HEK293 (cell line): ENCODE data around the gene C20orf96.

Experiments used
- CTCF ChIA-PET: fragments of 350-600 bp; formaldehyde crosslinking; extraction: SDS; loops from one replicate; lab custom pipeline; 2021; ENCODE audit warnings: antibody characterized with exemption; lab: Yijun Ruan, JAX
- POLR2A ChIA-PET: fragments of 300-600 bp; formaldehyde crosslinking; extraction: SDS; loops from one replicate; lab custom pipeline; 2020; ENCODE audit warnings: antibody characterized with exemption, inconsistent platforms; lab: Yijun Ruan, JAX
- H3K27ac ChIP-seq: fragments of 200-500 bp; sonication (Bioruptor generic); 2 replicates; pipeline ENCODE4 v1.5.1; 2014; ENCODE audit warnings: low read depth, low read length, control low read depth, inconsistent platforms; ENCODE audit errors: extremely low read depth
- H3K36me3 ChIP-seq, 2 experiments: fragments of 200-500 bp in 1 of 2; sonication (Bioruptor generic) in 1 of 2; 1 replicate in 1 of 2; 2 replicates in 1 of 2; pipeline ENCODE4 v1.5.1; 2014 to 2017; ENCODE audit warnings: inconsistent platforms in 2 of 2, low read length in 2 of 2; ENCODE audit not compliant: control insufficient read depth in 2 of 2, insufficient read depth in 1 of 2
- H3K4me1 ChIP-seq: fragments of 200-500 bp; sonication (Bioruptor generic); 2 replicates; pipeline ENCODE4 v1.5.1; 2014; ENCODE audit warnings: mild to moderate bottlenecking, low read length, inconsistent platforms; ENCODE audit not compliant: control insufficient read depth, insufficient read depth
- H3K4me3 ChIP-seq: 2 replicates; pipeline ENCODE4 v1.5.1; 2011; ENCODE audit warnings: low read depth, mild to moderate bottlenecking, control low read depth, low read length, moderate library complexity
- H3K9me3 ChIP-seq: fragments of 200-500 bp; sonication (Bioruptor generic); 2 replicates; pipeline ENCODE4 v1.5.1; 2014; ENCODE audit warnings: low read depth, low read length, inconsistent platforms; ENCODE audit not compliant: control insufficient read depth, insufficient read depth
- FEZF1 ChIP-seq: fragments of 450-650 bp; formaldehyde crosslinking; IDR thresholded peaks from 2 replicates; pipeline ENCODE4 v1.5.1; 2016; ENCODE audit warnings: missing biosample characterization, missing genetic modification characterization
- GLI2 ChIP-seq: fragments of 450-650 bp; formaldehyde crosslinking; IDR thresholded peaks from 2 replicates; pipeline ENCODE4; 2017; ENCODE audit warnings: missing biosample characterization, missing genetic modification characterization, low read depth, borderline replicate concordance
- GLIS1 ChIP-seq: fragments of 450-650 bp; formaldehyde crosslinking; IDR thresholded peaks from 2 replicates; pipeline ENCODE4 v1.5.1; 2016; ENCODE audit warnings: missing biosample characterization, missing genetic modification characterization
- IKZF3 ChIP-seq: fragments of 450-650 bp; IDR thresholded peaks from 2 replicates; pipeline ENCODE4 v1.5.0; 2018; ENCODE audit warnings: missing biosample characterization, mild to moderate bottlenecking, missing genetic modification characterization, moderate library complexity
- SP7 ChIP-seq: fragments of 450-650 bp; formaldehyde crosslinking; IDR thresholded peaks from 2 replicates; pipeline ENCODE4 v1.5.1; 2016; ENCODE audit warnings: missing biosample characterization, missing genetic modification characterization
- TRIM28 ChIP-seq: IDR thresholded peaks from 2 replicates; pipeline ENCODE4 v1.6.1; 2011; ENCODE audit warnings: low read length, control low read depth, borderline replicate concordance
- YY1 ChIP-seq: fragments of 450-650 bp; formaldehyde crosslinking; IDR thresholded peaks from 2 replicates; pipeline ENCODE4 v1.5.1; 2018; ENCODE audit warnings: missing biosample characterization, missing genetic modification characterization
- ZBTB49 ChIP-seq: fragments of 450-650 bp; formaldehyde crosslinking; IDR thresholded peaks from 2 replicates; pipeline ENCODE4 v1.5.1; 2016; ENCODE audit warnings: missing biosample characterization, missing genetic modification characterization, low read depth
- ZBTB6 ChIP-seq: fragments of 450-650 bp; formaldehyde crosslinking; IDR thresholded peaks from 2 replicates; pipeline ENCODE4 v1.5.1; 2017; ENCODE audit warnings: missing biosample characterization, missing genetic modification characterization
- ZIC2 ChIP-seq: fragments of 450-650 bp; formaldehyde crosslinking; IDR thresholded peaks from 2 replicates; pipeline ENCODE4 v1.5.1; 2016; ENCODE audit warnings: missing biosample characterization, missing genetic modification characterization
- ZNF560 ChIP-seq: fragments of 450-650 bp; formaldehyde crosslinking; IDR thresholded peaks from 2 replicates; pipeline ENCODE4 v1.5.1; 2017; ENCODE audit warnings: missing biosample characterization, missing genetic modification characterization, borderline replicate concordance
- ZNF585B ChIP-seq: fragments of 450-650 bp; formaldehyde crosslinking; IDR thresholded peaks from 2 replicates; pipeline ENCODE4 v1.5.1; 2016; ENCODE audit warnings: missing biosample characterization, missing genetic modification characterization
- ZNF600 ChIP-seq: fragments of 450-650 bp; formaldehyde crosslinking; IDR thresholded peaks from 2 replicates; pipeline ENCODE4 v1.5.1; 2016; ENCODE audit warnings: missing biosample characterization, missing genetic modification characterization
- ZNF670 ChIP-seq: fragments of 450-650 bp; formaldehyde crosslinking; IDR thresholded peaks from 2 replicates; pipeline ENCODE4 v1.5.1; 2016; ENCODE audit warnings: missing biosample characterization, missing genetic modification characterization, low read depth
- ZNF830 ChIP-seq: fragments of 450-650 bp; IDR thresholded peaks from 2 replicates; pipeline ENCODE4 v1.5.0; 2018; ENCODE audit warnings: missing biosample characterization, missing genetic modification characterization, low read depth, mild to moderate bottlenecking, moderate library complexity
- TF ChIP-seq, protein P1 (sequence below): fragments of 450-650 bp; IDR thresholded peaks from 2 replicates; pipeline ENCODE4 v1.5.1; 2018; ENCODE audit warnings: missing biosample characterization, mild to moderate bottlenecking, missing genetic modification characterization

Gene C20orf96

GRCh38 chr20:305745-306144 lies 15.2 kb upstream of the C20orf96 start (continued):
- TF ChIP-seq FEZF1: no peak

DNA sequence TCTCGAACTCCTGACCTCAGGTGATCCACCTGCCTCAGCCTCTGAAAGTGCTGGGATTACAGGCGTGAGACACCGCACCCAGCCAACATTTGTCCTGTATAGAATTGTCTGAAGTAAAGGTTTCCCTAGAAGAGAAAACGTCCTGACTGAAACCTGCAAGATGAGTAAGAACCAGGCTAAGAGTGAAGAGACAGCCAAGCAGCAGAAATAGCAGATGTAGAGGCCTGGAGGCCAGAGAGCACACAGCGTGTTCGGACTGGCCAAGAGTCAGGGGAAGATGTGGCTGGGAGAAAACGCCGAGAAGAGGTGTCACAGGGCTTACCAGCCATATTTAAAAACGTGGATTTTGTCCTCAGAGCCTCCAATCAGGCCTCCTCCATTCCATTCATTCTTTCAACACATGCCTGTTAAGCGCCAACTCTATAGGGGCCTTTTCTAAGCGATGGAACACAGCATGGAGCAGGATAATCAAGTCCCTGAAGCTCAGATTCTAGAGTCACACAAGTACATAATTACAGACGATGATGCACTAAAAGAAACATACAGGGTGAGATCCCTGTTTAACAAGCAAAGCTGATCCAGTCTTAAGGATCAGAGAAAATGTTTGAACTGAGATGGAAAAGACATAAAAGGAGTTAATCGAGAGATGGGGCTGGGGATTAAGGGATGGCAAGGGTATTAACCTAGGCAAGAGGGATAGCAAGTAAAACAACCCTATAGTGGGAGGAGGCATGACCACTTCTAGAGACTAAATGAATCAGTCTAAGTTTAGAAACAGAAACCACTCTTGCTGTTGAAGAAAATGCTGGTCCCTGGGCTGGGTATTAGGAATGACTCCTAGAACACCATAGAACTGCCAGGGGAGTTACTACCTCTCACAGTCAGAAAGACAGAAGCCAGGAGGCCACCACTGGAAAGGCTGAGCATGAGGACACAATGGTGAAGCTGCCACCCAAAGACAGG lies 11.6 kb upstream of the C20orf96 start:
- Histone ChIP-seq H3K4me3 (no peak overlapping the region), H3K36me3 (peaks cover 0 to 15% of the 10 kb centered on the region in 2 experiments; a peak in 1 of 3 replicates), H3K4me1 (peaks cover 22% of the 10 kb centered on the region), H3K9me3 (no peaks in the 10 kb centered on the region), H3K27ac (no peak overlapping the region)
- no peak for TF ChIP-seq IKZF3 (tag by site-specific recombination)
- TF ChIP-seq ZBTB6 (tag by site-specific recombination): peak; percentile 68
- TF ChIP-seq ZIC2 (tag by site-specific recombination): peak; percentile 46; the same call in 1 of the 2 replicates
- TF ChIP-seq SP7 (tag by site-specific recombination): peak; percentile 59
- no peak for TF ChIP-seq ZBTB49 (tag by site-specific recombination)
- ChIA-PET CTCF (interaction anchor here (0.7 to 4.1 kb wide), 3 partner anchors 17 to 83 kb away, joined by 3 to 21 read pairs (median 3); no protein-coding TSS in a partner anchor), POLR2A (interaction anchor here (1.7 to 6.2 kb wide), 3 partner anchors 12 to 28 kb away, joined by 7 to 74 read pairs (median 7); partner anchors contain the start of gene SOX12)

DNA sequence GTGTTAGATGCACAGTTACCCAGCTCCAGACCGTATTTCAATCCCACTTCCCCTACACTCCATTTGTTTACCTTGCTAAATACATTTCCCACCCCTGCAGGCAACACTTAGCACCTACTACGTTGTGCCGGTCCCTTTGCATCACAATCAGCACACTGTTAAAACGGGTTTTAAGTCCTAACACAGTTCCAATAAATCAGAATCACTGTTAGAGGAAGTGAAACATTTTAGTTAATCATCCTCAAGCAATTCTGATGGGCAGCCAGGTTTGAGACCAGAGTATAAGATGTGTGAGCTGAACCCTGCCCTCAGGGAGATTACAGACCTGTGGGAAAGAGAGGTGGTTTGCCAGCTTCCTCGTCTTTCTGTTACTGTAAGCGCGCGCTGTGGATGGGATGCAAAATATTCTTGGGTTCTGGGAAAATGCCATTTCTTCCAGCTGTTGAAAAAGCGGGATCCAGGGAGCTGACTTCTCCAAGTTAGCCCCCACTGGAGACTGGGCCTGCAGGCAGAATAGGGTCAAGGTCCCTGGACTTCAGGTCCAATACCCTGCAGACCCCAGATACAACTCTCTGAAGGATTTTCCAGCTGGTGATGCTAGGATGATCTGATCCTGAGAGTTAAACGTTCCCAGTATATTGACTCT lies 9.9 kb upstream of the C20orf96 start:
- peaks cover 27% of the 10 kb centered on the region for H3K4me1 ChIP-seq
- TF ChIP-seq ZIC2 (tag by site-specific recombination) (no peak), ZNF585B (tag by site-specific recombination) (no peak), ZNF830 (tag by site-specific recombination) (no peak), GLI2 (tag by site-specific recombination) (no peak), YY1 (tag by site-specific recombination) (no peak), ZNF670 (no peak), ZNF560 (tag by site-specific recombination) (no peak), ZNF600 (tag by site-specific recombination) (peak; percentile 61), SP7 (tag by site-specific recombination) (0 out of 2 replicates have a peak, but pooled peaks have one; percentile 30), GLIS1 (tag by site-specific recombination) (0 out of 2 replicates have a peak, but pooled peaks have one; percentile 18), TRIM28 (peak; percentile 76; the same call in 1 of the 2 replicates)
- TF ChIP-seq, protein P1, sequence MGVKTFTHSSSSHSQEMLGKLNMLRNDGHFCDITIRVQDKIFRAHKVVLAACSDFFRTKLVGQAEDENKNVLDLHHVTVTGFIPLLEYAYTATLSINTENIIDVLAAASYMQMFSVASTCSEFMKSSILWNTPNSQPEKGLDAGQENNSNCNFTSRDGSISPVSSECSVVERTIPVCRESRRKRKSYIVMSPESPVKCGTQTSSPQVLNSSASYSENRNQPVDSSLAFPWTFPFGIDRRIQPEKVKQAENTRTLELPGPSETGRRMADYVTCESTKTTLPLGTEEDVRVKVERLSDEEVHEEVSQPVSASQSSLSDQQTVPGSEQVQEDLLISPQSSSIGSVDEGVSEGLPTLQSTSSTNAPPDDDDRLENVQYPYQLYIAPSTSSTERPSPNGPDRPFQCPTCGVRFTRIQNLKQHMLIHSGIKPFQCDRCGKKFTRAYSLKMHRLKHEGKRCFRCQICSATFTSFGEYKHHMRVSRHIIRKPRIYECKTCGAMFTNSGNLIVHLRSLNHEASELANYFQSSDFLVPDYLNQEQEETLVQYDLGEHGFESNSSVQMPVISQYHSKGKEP: no peak
- CTCF ChIA-PET: interaction anchor here (1.4 to 4.1 kb wide), 2 partner anchors 29 to 45 kb away, joined by 3 to 21 read pairs; no protein-coding TSS in a partner anchor
- H3K4me3 ChIP-seq: no peak overlapping the region
- POLR2A ChIA-PET: interaction anchor here (1.7 to 6.2 kb wide), 4 partner anchors 11 to 47 kb away, joined by 7 to 74 read pairs (median 8); partner anchors contain the start of gene SOX12
- peak overlapping the region; percentile 32; the same call in 1 of the 2 replicates for H3K27ac ChIP-seq
- peaks cover 0 to 15% of the 10 kb centered on the region in 2 experiments; a peak in 1 of 3 replicates for H3K36me3 ChIP-seq
- H3K9me3 ChIP-seq: no peaks in the 10 kb centered on the region
